Neural cell (in vitro differentiated cells): ENCODE data around the gene FOXK2.

Source experiments
- EP300 ChIP-seq: fragments of 450-650 bp; conservative IDR thresholded peaks from 2 replicates; pipeline ENCODE4 v1.6.1; 2014; ENCODE audit warnings: antibody characterized with exemption, mild to moderate bottlenecking, moderate library complexity; ENCODE audit not compliant: poor library complexity, severe bottlenecking
- EZH2 ChIP-seq: fragments of 200-600, 300-800 bp; shearing (Covaris generic), sonication (generic); IDR thresholded peaks from 2 replicates; pipeline ENCODE4 v1.6.1; 2014; ENCODE audit warnings: antibody characterized with exemption, low read length, borderline replicate concordance, mild to moderate bottlenecking; ENCODE audit not compliant: insufficient read depth, poor library complexity, severe bottlenecking
- MXI1 ChIP-seq: fragments of 450-650 bp; conservative IDR thresholded peaks from 2 replicates; pipeline ENCODE4 v1.6.1; 2014; ENCODE audit warnings: antibody characterized with exemption, mild to moderate bottlenecking; ENCODE audit not compliant: poor library complexity, severe bottlenecking
- POLR2AphosphoS5 ChIP-seq: IDR thresholded peaks from 2 replicates; pipeline ENCODE4 v1.6.1; 2012
- RAD21 ChIP-seq: fragments of 450-650 bp; conservative IDR thresholded peaks from 2 replicates; pipeline ENCODE4 v1.6.1; 2014; ENCODE audit warnings: antibody characterized with exemption, mild to moderate bottlenecking, moderate library complexity
- SMC3 ChIP-seq: fragments of 450-650 bp; conservative IDR thresholded peaks from 2 replicates; pipeline ENCODE4 v1.6.1; 2014; ENCODE audit warnings: antibody characterized with exemption, mild to moderate bottlenecking, moderate library complexity; ENCODE audit not compliant: poor library complexity
- TAF1 ChIP-seq: IDR thresholded peaks from 2 replicates; pipeline ENCODE4 v1.6.1; 2012; ENCODE audit warnings: low read depth
- TF ChIP-seq, protein P1 (sequence below): fragments of 450-650 bp; IDR thresholded peaks from 2 replicates; pipeline ENCODE4 v1.5.1; 2014; ENCODE audit warnings: antibody characterized with exemption, mild to moderate bottlenecking, moderate library complexity; ENCODE audit not compliant: poor library complexity, severe bottlenecking

DNA sequence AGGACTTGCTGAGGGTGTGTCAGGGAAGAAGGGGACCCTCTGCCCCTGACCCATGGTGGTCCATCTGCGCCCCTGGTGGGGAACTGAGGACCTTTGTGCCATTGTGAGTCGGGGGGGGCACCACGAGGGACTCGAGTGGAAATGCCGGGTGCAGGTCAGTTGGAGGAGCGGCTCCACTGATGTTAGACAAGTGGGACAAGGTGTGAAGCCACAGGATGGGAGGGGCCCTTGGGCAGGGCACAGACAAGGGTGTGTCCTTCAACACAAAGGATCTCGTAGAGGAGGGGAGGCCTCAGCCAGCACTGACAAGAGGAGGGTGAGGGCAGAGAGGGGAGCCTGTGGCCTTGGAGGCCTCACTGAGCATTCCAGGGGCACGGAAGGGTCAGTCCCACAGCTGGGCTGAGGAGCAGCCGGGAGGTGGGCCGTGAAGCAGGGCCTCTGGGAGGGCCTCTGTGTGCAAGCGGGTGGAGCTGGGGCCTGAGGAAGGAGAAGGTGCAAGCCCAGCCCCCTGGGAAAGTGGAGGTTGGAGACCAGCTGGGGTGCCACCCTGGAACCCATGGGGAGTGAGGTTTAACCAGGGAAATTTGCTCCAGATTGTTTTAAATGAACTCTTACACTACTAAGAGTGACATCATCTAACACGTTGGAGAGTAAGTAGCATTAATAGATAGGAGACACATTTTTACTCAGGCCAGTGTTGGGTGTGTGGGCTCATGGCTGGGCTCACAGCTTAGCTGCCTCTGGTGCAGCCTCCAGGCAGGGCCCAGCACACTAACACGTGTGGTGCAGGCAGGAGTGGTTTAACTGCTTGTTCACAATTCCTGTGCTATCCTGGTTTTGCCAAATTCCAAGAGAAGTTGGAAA is 33.1 kb upstream of the FOXK2 start:
- no peak for TF ChIP-seq SMC3
- TF ChIP-seq, protein P1, sequence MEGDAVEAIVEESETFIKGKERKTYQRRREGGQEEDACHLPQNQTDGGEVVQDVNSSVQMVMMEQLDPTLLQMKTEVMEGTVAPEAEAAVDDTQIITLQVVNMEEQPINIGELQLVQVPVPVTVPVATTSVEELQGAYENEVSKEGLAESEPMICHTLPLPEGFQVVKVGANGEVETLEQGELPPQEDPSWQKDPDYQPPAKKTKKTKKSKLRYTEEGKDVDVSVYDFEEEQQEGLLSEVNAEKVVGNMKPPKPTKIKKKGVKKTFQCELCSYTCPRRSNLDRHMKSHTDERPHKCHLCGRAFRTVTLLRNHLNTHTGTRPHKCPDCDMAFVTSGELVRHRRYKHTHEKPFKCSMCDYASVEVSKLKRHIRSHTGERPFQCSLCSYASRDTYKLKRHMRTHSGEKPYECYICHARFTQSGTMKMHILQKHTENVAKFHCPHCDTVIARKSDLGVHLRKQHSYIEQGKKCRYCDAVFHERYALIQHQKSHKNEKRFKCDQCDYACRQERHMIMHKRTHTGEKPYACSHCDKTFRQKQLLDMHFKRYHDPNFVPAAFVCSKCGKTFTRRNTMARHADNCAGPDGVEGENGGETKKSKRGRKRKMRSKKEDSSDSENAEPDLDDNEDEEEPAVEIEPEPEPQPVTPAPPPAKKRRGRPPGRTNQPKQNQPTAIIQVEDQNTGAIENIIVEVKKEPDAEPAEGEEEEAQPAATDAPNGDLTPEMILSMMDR: no peak
- TF ChIP-seq EZH2: no peak
- no peak for TF ChIP-seq TAF1
- TF ChIP-seq EP300: no peak
- TF ChIP-seq RAD21: no peak
- TF ChIP-seq POLR2AphosphoS5: no peak
- no peak for TF ChIP-seq MXI1
